Pancreas (tissue), 10 donors: ENCODE results near the gene LCE7A. TPM values are rescaled to one million over a fixed set of nuclear protein-coding genes. Genes with fewer than 3 reads are reported as not detected.

Source experiments
- ATAC-seq, 4 donors: fragments of 200-7000 bp; cut with Tn5 transposase; one replicate each; pipeline versions ENCODE4 v1.8.0 to v1.9.1; 2020; ENCODE audit warnings: mild to moderate bottlenecking in 4 of 4, moderate library complexity in 4 of 4
- DNase-seq, 6 donors: peaks; one replicate each; pipeline ENCODE4 v3.0.0-alpha.2; 2020
- FAIRE-seq: peaks from 2 replicates; lab custom pipeline; 2012; peaks lifted over from hg19 to GRCh38; lab: Jason Lieb, UNC
- H3K27ac ChIP-seq, 4 donors: fragments of 200-600 bp; sonication (generic); 1 replicate in 3 of 4; 2 replicates in 1 of 4; pipeline versions ENCODE4 v1.5.0 to v1.8.0; 2020
- H3K27me3 ChIP-seq, 4 donors: fragments of 200-600 bp; one replicate each; pipeline ENCODE4 v1.8.0; 2021
- H3K36me3 ChIP-seq, 3 donors: fragments of 200-600 bp; sonication (generic) in 1 of 3; one replicate each; pipeline versions ENCODE4 v1.5.0 to v1.8.0; 2020 to 2021
- H3K4me1 ChIP-seq, 3 donors: fragments of 200-600 bp; one replicate each; pipeline ENCODE4 v1.8.0; 2021
- H3K4me3 ChIP-seq, 4 donors: fragments of 200-600 bp; sonication (generic) in 2 of 4; one replicate each; pipeline versions ENCODE4 v1.5.0 to v1.8.0; 2020 to 2021
- H3K9me3 ChIP-seq, 4 donors: fragments of 200-600 bp; one replicate each; pipeline ENCODE4 v1.8.0; 2021
- WGBS, 2 donors: extraction: QIAGEN DNeasy Blood & Tissue Kit; methylation state at CpG; one replicate each; pipeline ENCODE4 v1.1.7; 2013; 5-methylcytosine and 5-hydroxymethylcytosine counted together
- intact Hi-C, 3 donors: fragments of 100-400 bp; cut with DNase I; formaldehyde crosslinking; loops; one replicate each; pipeline versions ENCODE4 v1.11.1 to v1.14.2; 2022
- polyA plus RNA-seq, 2 donors: library from polyadenylated mRNA; stranded (reverse); fragments of 200-250 nt; gene quantifications; one replicate each; pipeline ENCODE4 v1.2.3, GENCODE V29; 2013
- total RNA-seq, 6 donors: library from RNA; stranded (reverse); fragmentation: NEBNext Ultra II Directional in 4 of 6; extraction: Animal tissue kit (Norgen Biotek cat#: 25700) in 4 of 6; gene quantifications; one replicate each; pipeline versions ENCODE4 v1.2.1 to v1.2.4, GENCODE V29; 2021 to 2023
- TF ChIP-seq, protein P1 (sequence below), 4 donors: fragments of 200-600 bp; sonication (generic) in 3 of 4; IDR thresholded peaks; one replicate each; pipeline versions ENCODE4 v1.5.0 to v1.8.0; 2021; ENCODE audit warnings: antibody characterized with exemption in 4 of 4
- donor health status: healthy with polysubstance abuse.
- donor health status: DM: no; HTN: no; CAD: no; lungs with moderate emphysema.
- donor health status: DM: no; HTN: no; CAD: no.
- donor health status: control.
- donor health status: control.
- donor health status: Bipolar disorder and iron deficiency.
- donor health status: DM: yes; HTN: yes; CAD: no.
- donor health status: DM: no; HTN: no; CAD: no.
- donor health status: DM: no; HTN: no; CAD: no.
- donor health status: DM: yes; HTN: yes; CAD: no.

Gene LCE7A
- total and polyA plus RNA-seq, 8 donors: not detected

DNA sequence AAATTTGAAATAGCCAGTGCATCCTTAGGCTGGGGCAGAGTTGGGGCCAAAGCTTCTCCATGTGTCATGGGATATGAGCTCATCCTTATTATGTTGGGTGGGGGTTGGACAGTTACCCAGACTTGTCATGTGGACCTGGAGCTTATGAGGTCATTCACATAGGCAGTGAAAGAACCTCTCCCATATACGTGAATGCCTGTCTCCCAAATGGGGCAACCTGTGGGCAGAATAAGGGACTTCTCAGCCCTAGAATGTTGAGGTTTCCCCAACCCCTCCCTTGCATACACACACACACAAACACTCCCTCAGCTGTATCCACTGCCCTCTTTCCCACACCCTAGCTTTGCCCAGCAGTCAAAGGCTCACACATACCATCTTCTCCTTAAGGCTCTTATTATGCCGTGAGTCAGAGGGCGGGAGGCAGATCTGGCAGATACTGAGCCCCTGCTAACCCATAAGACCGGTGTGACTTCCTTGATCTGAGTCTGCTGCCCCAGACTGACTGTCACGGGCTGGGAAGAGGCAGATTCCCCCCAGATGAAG, 46.3 kb downstream of the LCE7A start:
- H3K4me3 ChIP-seq: no peak overlapping the region
- H3K9me3 ChIP-seq: no peaks in the 10 kb centered on the region
- WGBS, 2 donors: 16 to 20% methylated on average over 5 of the region's 5 CpGs
- peak in 2 of 6 donors; percentile 22 to 28 for DNase-seq
- FAIRE-seq: no peak
- H3K36me3 ChIP-seq: no peaks in the 10 kb centered on the region
- peaks cover 0 to 7% (median 0%) of the 10 kb centered on the region in 4 donors for H3K27me3 ChIP-seq
- H3K27ac ChIP-seq: no peak overlapping the region
- no peaks in the 10 kb centered on the region for H3K4me1 ChIP-seq
- intact Hi-C loops: no loop called here
- TF ChIP-seq, protein P1, sequence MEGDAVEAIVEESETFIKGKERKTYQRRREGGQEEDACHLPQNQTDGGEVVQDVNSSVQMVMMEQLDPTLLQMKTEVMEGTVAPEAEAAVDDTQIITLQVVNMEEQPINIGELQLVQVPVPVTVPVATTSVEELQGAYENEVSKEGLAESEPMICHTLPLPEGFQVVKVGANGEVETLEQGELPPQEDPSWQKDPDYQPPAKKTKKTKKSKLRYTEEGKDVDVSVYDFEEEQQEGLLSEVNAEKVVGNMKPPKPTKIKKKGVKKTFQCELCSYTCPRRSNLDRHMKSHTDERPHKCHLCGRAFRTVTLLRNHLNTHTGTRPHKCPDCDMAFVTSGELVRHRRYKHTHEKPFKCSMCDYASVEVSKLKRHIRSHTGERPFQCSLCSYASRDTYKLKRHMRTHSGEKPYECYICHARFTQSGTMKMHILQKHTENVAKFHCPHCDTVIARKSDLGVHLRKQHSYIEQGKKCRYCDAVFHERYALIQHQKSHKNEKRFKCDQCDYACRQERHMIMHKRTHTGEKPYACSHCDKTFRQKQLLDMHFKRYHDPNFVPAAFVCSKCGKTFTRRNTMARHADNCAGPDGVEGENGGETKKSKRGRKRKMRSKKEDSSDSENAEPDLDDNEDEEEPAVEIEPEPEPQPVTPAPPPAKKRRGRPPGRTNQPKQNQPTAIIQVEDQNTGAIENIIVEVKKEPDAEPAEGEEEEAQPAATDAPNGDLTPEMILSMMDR (IDR thresholded peaks at IDR 0.05): no peak
- peak in 3 of 4 donors; percentile 32 to 78 (median 50) for ATAC-seq

DNA sequence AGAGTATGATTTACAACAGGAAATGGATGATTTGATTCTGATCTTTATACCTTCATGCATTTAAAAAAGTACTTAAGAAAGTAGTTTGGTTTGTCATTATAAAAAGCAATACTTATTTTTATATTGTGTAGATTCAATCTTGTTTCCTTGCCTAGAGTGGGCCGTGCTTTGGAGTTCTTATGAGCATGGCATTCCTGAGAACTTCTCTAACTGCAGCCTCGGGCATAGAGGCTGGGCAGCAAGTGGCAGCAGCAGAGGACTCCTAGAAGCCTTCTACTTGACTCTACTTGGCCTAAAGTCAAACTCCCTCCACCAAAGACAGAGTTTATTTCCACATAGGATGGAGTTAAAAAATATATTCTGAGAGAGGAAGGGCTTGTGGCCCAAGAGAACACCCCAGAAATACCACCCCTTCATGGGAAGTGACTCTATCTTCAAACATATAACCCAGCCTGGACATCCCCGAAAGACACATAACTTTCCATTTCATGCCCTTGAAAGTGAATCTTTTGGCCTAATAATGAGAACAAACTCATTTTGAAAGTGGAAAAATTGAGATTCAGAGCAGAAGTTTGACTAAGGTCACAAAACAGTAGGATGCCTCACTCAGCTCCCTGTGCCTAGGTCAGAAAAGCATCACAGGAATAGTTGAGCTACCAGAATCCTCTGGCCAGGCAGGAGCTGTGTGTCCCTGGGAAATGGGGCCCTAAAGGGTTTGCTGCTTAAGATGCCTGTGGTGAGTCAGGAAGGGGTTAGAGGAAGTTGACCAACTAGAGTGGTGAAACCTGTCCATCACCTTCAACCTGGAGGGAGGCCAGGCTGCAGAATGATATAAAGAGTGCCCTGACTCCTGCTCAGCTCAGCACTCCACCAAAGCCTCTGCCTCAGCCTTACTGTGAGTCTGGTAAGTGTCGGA, 48.1 kb downstream of the LCE7A start, which contains the start of gene IVL:
Gene IVL, plus strand, starts transcription at position 861 of the 916 bp plus-strand sequence. CDS start 1,252 bp downstream, outside the sequence.
- no peak for FAIRE-seq
- H3K27ac ChIP-seq: no peak within 1 kb of the TSS
- H3K4me3 ChIP-seq: no peak within 1 kb of the TSS
- H3K27me3 ChIP-seq: peaks cover 0 to 7% (median 0%) of the 10 kb centered on the region in 4 donors
- H3K4me1 ChIP-seq: no peaks in the 10 kb centered on the region
- no peak for DNase-seq
- 71 to 77% methylated on average over 4 of the region's 4 CpGs for WGBS, 2 donors
- intact Hi-C loops: no loop called here
- H3K9me3 ChIP-seq: no peaks in the 10 kb centered on the region
- TF ChIP-seq, protein P1 (IDR thresholded peaks at IDR 0.05): no peak
- ATAC-seq: no peak
- no peaks in the 10 kb centered on the region for H3K36me3 ChIP-seq

DNA sequence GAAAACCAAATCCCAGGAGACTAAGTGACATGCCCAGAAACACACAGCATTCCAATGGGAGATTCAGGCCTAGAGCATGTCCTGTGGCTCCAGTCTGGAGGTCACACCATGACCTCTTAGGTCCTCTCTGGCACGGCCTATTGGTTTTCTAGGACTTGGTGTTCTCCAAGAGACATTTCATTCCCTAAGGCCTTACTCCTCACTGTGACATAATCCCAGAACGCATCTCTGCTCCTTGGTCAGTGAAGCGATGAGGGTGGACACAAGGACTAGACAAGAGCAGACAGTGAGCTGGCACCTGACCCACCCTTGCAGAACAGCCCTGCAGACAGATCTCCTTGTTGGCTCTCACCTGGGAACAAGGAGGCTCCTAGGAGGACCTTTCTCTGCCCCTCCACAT, 49.4 kb downstream of the LCE7A start:
- Histone ChIP-seq H3K36me3 (no peaks in the 10 kb centered on the region), H3K27ac (no peak overlapping the region), H3K4me1 (no peaks in the 10 kb centered on the region), H3K4me3 (no peak overlapping the region), H3K27me3 (peaks cover 0 to 7% (median 0%) of the 10 kb centered on the region in 4 donors), H3K9me3 (no peaks in the 10 kb centered on the region)
- WGBS, 2 donors: 81 to 85% methylated on average over 3 of the region's 3 CpGs
- FAIRE-seq: no peak
- intact Hi-C loops: no loop called here
- DNase-seq: no peak
- TF ChIP-seq, protein P1 (IDR thresholded peaks at IDR 0.05): no peak
- ATAC-seq: no peak

Other genes with a start within 250 kb of the LCE7A start
- gene LCE3B, start 246.2 kb upstream of the LCE7A start, total RNA-seq: not detected
- gene LCE3B, start 246.2 kb upstream of the LCE7A start, polyA plus RNA-seq: not detected
- gene LCE3A, start 236.9 kb upstream of the LCE7A start, total RNA-seq: not detected
- gene LCE3A, start 236.9 kb upstream of the LCE7A start, polyA plus RNA-seq: not detected
- not detected for gene LCE2D, start 196.6 kb upstream of the LCE7A start, total RNA-seq
- not detected for gene LCE2D, start 196.6 kb upstream of the LCE7A start, polyA plus RNA-seq
- gene LCE2C, start 184.7 kb upstream of the LCE7A start, total RNA-seq: not detected
- gene LCE2C, start 184.7 kb upstream of the LCE7A start, polyA plus RNA-seq: not detected
- not detected for gene LCE2B, start 173.9 kb upstream of the LCE7A start, total RNA-seq
- not detected for gene LCE2B, start 173.9 kb upstream of the LCE7A start, polyA plus RNA-seq
- not detected for gene LCE2A, start 161.7 kb upstream of the LCE7A start, total RNA-seq
- not detected for gene LCE2A, start 161.7 kb upstream of the LCE7A start, polyA plus RNA-seq
- gene LCE4A, start 151.8 kb upstream of the LCE7A start, total RNA-seq: not detected
- not detected for gene LCE4A, start 151.8 kb upstream of the LCE7A start, polyA plus RNA-seq
- not detected for gene KPRP, start 102.0 kb upstream of the LCE7A start, total RNA-seq
- not detected for gene KPRP, start 102.0 kb upstream of the LCE7A start, polyA plus RNA-seq
- not detected for gene LCE1F, start 84.9 kb upstream of the LCE7A start, total RNA-seq
- gene LCE1F, start 84.9 kb upstream of the LCE7A start, polyA plus RNA-seq: not detected
- gene LCE1E, start 73.7 kb upstream of the LCE7A start, total RNA-seq: not detected
- not detected for gene LCE1E, start 73.7 kb upstream of the LCE7A start, polyA plus RNA-seq
- gene LCE1D, start 63.3 kb upstream of the LCE7A start, total RNA-seq: not detected
- gene LCE1D, start 63.3 kb upstream of the LCE7A start, polyA plus RNA-seq: not detected
- gene LCE1C, start 53.3 kb upstream of the LCE7A start, total RNA-seq: not detected
- gene LCE1C, start 53.3 kb upstream of the LCE7A start, polyA plus RNA-seq: not detected
- not detected for gene LCE1B, start 48.0 kb upstream of the LCE7A start, total RNA-seq
- not detected for gene LCE1B, start 48.0 kb upstream of the LCE7A start, polyA plus RNA-seq
- gene LCE1A, start 32.5 kb upstream of the LCE7A start, total RNA-seq: not detected
- gene LCE1A, start 32.5 kb upstream of the LCE7A start, polyA plus RNA-seq: not detected
- not detected for gene LCE6A, start 17.1 kb upstream of the LCE7A start, total RNA-seq
- not detected for gene LCE6A, start 17.1 kb upstream of the LCE7A start, polyA plus RNA-seq
- gene SMCP, start 18.3 kb downstream of the LCE7A start, total RNA-seq: not detected
- gene SMCP, start 18.3 kb downstream of the LCE7A start, polyA plus RNA-seq: not detected
- not detected for gene IVL, start 48.5 kb downstream of the LCE7A start, total RNA-seq
- under 1 TPM in 1 of 2 donors, not detected in 1; 0.02 TPM for gene IVL, start 48.5 kb downstream of the LCE7A start, polyA plus RNA-seq
- not detected for gene SPRR5, start 87.2 kb downstream of the LCE7A start, total RNA-seq
- gene SPRR5, start 87.2 kb downstream of the LCE7A start, polyA plus RNA-seq: not detected
- not detected for gene SPRR4, start 110.7 kb downstream of the LCE7A start, total RNA-seq
- not detected for gene SPRR4, start 110.7 kb downstream of the LCE7A start, polyA plus RNA-seq
- gene SPRR1A, start 124.1 kb downstream of the LCE7A start, total RNA-seq: not detected
- not detected for gene SPRR1A, start 124.1 kb downstream of the LCE7A start, polyA plus RNA-seq
- gene SPRR3, start 141.8 kb downstream of the LCE7A start, total RNA-seq: not detected
- gene SPRR3, start 141.8 kb downstream of the LCE7A start, polyA plus RNA-seq: 1 to 10 TPM; 2.8 to 3.2 TPM
- not detected for gene SPRR1B, start 171.2 kb downstream of the LCE7A start, total RNA-seq
- under 1 TPM in 1 of 2 donors, not detected in 1; 0.65 TPM for gene SPRR1B, start 171.2 kb downstream of the LCE7A start, polyA plus RNA-seq
- gene SPRR2D, start 181.1 kb downstream of the LCE7A start, total RNA-seq: not detected
- under 1 TPM in 1 of 2 donors, not detected in 1; 0.53 TPM for gene SPRR2D, start 181.1 kb downstream of the LCE7A start, polyA plus RNA-seq
- gene SPRR2A, start 197.5 kb downstream of the LCE7A start, total RNA-seq: not detected
- under 1 TPM in 1 of 2 donors, not detected in 1; 0.68 TPM for gene SPRR2A, start 197.5 kb downstream of the LCE7A start, polyA plus RNA-seq
- not detected for gene SPRR2B, start 211.6 kb downstream of the LCE7A start, total RNA-seq
- not detected for gene SPRR2B, start 211.6 kb downstream of the LCE7A start, polyA plus RNA-seq
- gene SPRR2E, start 234.5 kb downstream of the LCE7A start, total RNA-seq: not detected
- under 1 TPM in 1 of 2 donors, not detected in 1; 0.26 TPM for gene SPRR2E, start 234.5 kb downstream of the LCE7A start, polyA plus RNA-seq